Mucosa of descending colon (tissue), 3 donors: ENCODE data around the gene GNGT1. TPM values are rescaled to one million over a fixed set of nuclear protein-coding genes. Genes with fewer than 3 reads are reported as not detected.

Source experiments
- ATAC-seq: fragments of 200-7000 bp; cut with Tn5 transposase; one replicate; pipeline ENCODE4 v1.9.1; 2020; ENCODE audit warnings: mild to moderate bottlenecking, moderate library complexity
- DNase-seq, 3 donors: peaks; one replicate each; pipeline ENCODE4 v3.0.0-alpha.2; 2020
- H3K36me3 ChIP-seq: fragments of 200-600 bp; one replicate; pipeline ENCODE4 v1.8.0; 2021; ENCODE audit warnings: low read depth, mild to moderate bottlenecking
- H3K4me1 ChIP-seq: fragments of 200-600 bp; one replicate; pipeline ENCODE4 v1.8.0; 2021; ENCODE audit warnings: low read depth, mild to moderate bottlenecking
- H3K4me3 ChIP-seq: fragments of 200-600 bp; one replicate; pipeline ENCODE4 v1.8.0; 2021; ENCODE audit warnings: mild to moderate bottlenecking
- H3K9me3 ChIP-seq: fragments of 200-600 bp; one replicate; pipeline ENCODE4 v1.8.0; 2021; ENCODE audit warnings: mild to moderate bottlenecking
- CTCF ChIP-seq: fragments of 200-600 bp; IDR thresholded peaks from one replicate; pipeline ENCODE4 v1.8.0; 2022; ENCODE audit warnings: antibody characterized with exemption, mild to moderate bottlenecking
- intact Hi-C, 2 donors: fragments of 100-400 bp; cut with DNase I in 1 of 2; cut with micrococcal nuclease in 1 of 2; formaldehyde crosslinking; loops; one replicate each; pipeline versions ENCODE4 v1.11.0 to v1.11.1; 2022; cut with DNase I, micrococcal nuclease
- long read RNA-seq, 2 donors: library from polyadenylated mRNA; unstranded; transcript quantifications; one replicate each; pipeline ENCODE4 v2.0.0, GENCODE V29; 2019 to 2021
- total RNA-seq, 3 donors: library from RNA; stranded (reverse); fragmentation: NEBNext Ultra II Directional in 2 of 3; extraction: Animal tissue kit (Norgen Biotek cat#: 25700) in 2 of 3; gene quantifications; one replicate each; pipeline versions ENCODE4 v1.2.1 to v1.2.4, GENCODE V29; 2021 to 2023
- donor health status: DM: no; HTN: no; CAD: no; lungs with moderate emphysema.
- donor health status: DM: no; HTN: no; CAD: no.
- donor health status: DM: no; HTN: yes; CAD: no.

Gene GNGT1
- total RNA-seq = not detected
- long read RNA-seq, donor 1 = 0 reads
- long read RNA-seq, donor 2 = 0 reads

- H3K9me3 ChIP-seq = no peaks in the 10 kb centered on the region
- H3K36me3 ChIP-seq = no peaks in the 10 kb centered on the region
- no peak for DNase-seq
- ATAC-seq = no peak
- H3K4me3 ChIP-seq = no peak within 1 kb of the TSS
- intact Hi-C loops = loop anchor here in 1 of 2 donors (10.0 kb wide), 1 partner anchor 179 kb away; no protein-coding TSS in a partner anchor
- H3K4me1 ChIP-seq = no peaks in the 10 kb centered on the region
- no peak for TF ChIP-seq CTCF
These were observed at the start of gene GNGT1 for GRCh38 chr7:93906267-93906666. Gene GNGT1 (plus strand): TSS chr7:93906567. CDS start chr7:93906747, 180 bp downstream.

GRCh38 chr7:93858857-93859256 lies 47.5 kb upstream of the GNGT1 start:
- intact Hi-C loops = no loop called here
- no peak overlapping the region for H3K4me3 ChIP-seq
- H3K36me3 ChIP-seq = no peaks in the 10 kb centered on the region
- H3K4me1 ChIP-seq = no peaks in the 10 kb centered on the region
- no peaks in the 10 kb centered on the region for H3K9me3 ChIP-seq
- DNase-seq = no peak
- no peak for ATAC-seq
- TF ChIP-seq CTCF = no peak

GRCh38 chr7:93860261-93860660 lies 46.1 kb upstream of the GNGT1 start:
- TF ChIP-seq CTCF = no peak
- no peaks in the 10 kb centered on the region for H3K4me1 ChIP-seq
- H3K36me3 ChIP-seq = no peaks in the 10 kb centered on the region
- DNase-seq (no peak), ATAC-seq (no peak)
- H3K4me3 ChIP-seq = no peak overlapping the region
- H3K9me3 ChIP-seq = no peaks in the 10 kb centered on the region
- intact Hi-C loops = no loop called here

GRCh38 chr7:93861325-93861949 lies 44.9 kb upstream of the GNGT1 start:
- DNase-seq (no peak), ATAC-seq (no peak)
- H3K4me1 ChIP-seq = no peaks in the 10 kb centered on the region
- H3K36me3 ChIP-seq = no peaks in the 10 kb centered on the region
- intact Hi-C loops = no loop called here
- TF ChIP-seq CTCF = no peak
- no peak overlapping the region for H3K4me3 ChIP-seq
- no peaks in the 10 kb centered on the region for H3K9me3 ChIP-seq

- Histone ChIP-seq H3K9me3 (no peaks in the 10 kb centered on the region), H3K4me1 (no peaks in the 10 kb centered on the region), H3K4me3 (no peak overlapping the region), H3K36me3 (no peaks in the 10 kb centered on the region)
- no peak for ATAC-seq
- intact Hi-C loops = no loop called here
- no peak for TF ChIP-seq CTCF
- no peak for DNase-seq
These were observed 43.7 kb upstream of the GNGT1 start for GRCh38 chr7:93862651-93863050.

GRCh38 chr7:93866886-93867285 lies 39.5 kb upstream of the GNGT1 start:
- H3K4me1 ChIP-seq = no peaks in the 10 kb centered on the region
- H3K4me3 ChIP-seq = no peak overlapping the region
- intact Hi-C loops = no loop called here
- DNase-seq = no peak
- no peaks in the 10 kb centered on the region for H3K36me3 ChIP-seq
- ATAC-seq = no peak
- no peak for TF ChIP-seq CTCF
- no peaks in the 10 kb centered on the region for H3K9me3 ChIP-seq
